Sigmoid colon (tissue), 7 donors: ENCODE results near the gene LTBP3. TPM values are rescaled to one million over a fixed set of nuclear protein-coding genes. Genes with fewer than 3 reads are reported as not detected.

ENCODE experiments used
- DNase-seq: peaks from one replicate; pipeline ENCODE4 v3.0.0-alpha.2; 2019
- H3K27ac ChIP-seq, 4 donors: fragments of 200-600 bp; sonication (generic); one replicate each; pipeline ENCODE4 v1.5.1; 2016 to 2019; ENCODE audit warnings: mild to moderate bottlenecking in 1 of 4
- H3K27me3 ChIP-seq, 3 donors: fragments of 200-600 bp; sonication (generic); one replicate each; pipeline ENCODE4 v1.5.1; 2019; ENCODE audit warnings: mild to moderate bottlenecking in 1 of 3
- H3K36me3 ChIP-seq, 4 donors: fragments of 200-600 bp; sonication (generic); one replicate each; pipeline ENCODE4 v1.5.1; 2016 to 2019
- H3K4me1 ChIP-seq, 4 donors: fragments of 200-600 bp; sonication (generic); one replicate each; pipeline ENCODE4 v1.5.1; 2017 to 2019
- H3K4me3 ChIP-seq, 4 donors: fragments of 200-600 bp; sonication (generic); one replicate each; pipeline ENCODE4 v1.5.1; 2017 to 2019; ENCODE audit warnings: mild to moderate bottlenecking in 2 of 4, moderate library complexity in 1 of 4
- H3K9me3 ChIP-seq, 4 donors: fragments of 200-600 bp in 3 of 4; sonication (generic) in 3 of 4; one replicate each; pipeline versions ENCODE4 v1.5.1 to v1.6.1; 2013 to 2019
- CTCF ChIP-seq, 4 experiments: fragments of 450-650 bp in 3 of 4; fragments of 200-600 bp in 1 of 4; IDR thresholded peaks; one replicate each; pipeline ENCODE4 v1.5.1; 2016 to 2019; ENCODE audit warnings: antibody characterized with exemption in 4 of 4, mild to moderate bottlenecking in 3 of 4, moderate library complexity in 2 of 4
- EP300 ChIP-seq, 4 donors: sonication (generic); formaldehyde crosslinking; IDR thresholded peaks; one replicate each; pipeline ENCODE4 v1.6.1; 2017; ENCODE audit warnings: antibody characterized with exemption in 4 of 4
- POLR2A ChIP-seq, 2 donors: fragments of 450-650 bp; IDR thresholded peaks; one replicate each; pipeline ENCODE4 v1.6.1; 2016; ENCODE audit warnings: antibody characterized with exemption in 2 of 2, mild to moderate bottlenecking in 2 of 2, moderate library complexity in 2 of 2
- POLR2AphosphoS5 ChIP-seq, 4 donors: sonication (generic); formaldehyde crosslinking; IDR thresholded peaks; one replicate each; pipeline ENCODE4 v1.6.1; 2017; ENCODE audit warnings: antibody characterized with exemption in 4 of 4
- WGBS, 2 donors: extraction: QIAGEN DNeasy Blood & Tissue Kit; methylation state at CpG; one replicate each; pipeline ENCODE4 v1.1.7; 2013; 5-methylcytosine and 5-hydroxymethylcytosine counted together
- intact Hi-C: fragments of 100-400 bp; cut with DNase I; formaldehyde crosslinking; loops from one replicate; pipeline ENCODE4 v1.15.1; 2023
- polyA plus RNA-seq, 3 donors: library from polyadenylated mRNA; stranded (reverse); fragments of 200-250 nt; gene quantifications; one replicate each; pipeline ENCODE4 v1.2.3, GENCODE V29; 2013
- total RNA-seq, 4 donors: library from RNA; depleted of rRNA; stranded (reverse); fragments of >200 nt; gene quantifications; one replicate each; pipeline ENCODE4 v1.1.0, GENCODE V29; 2016
- donor health status: healthy with polysubstance abuse.
- donor health status: Bipolar disorder and iron deficiency.
- donor health status: healthy.

Gene LTBP3
- total and polyA plus RNA-seq, 7 donors, result 3.9 to 268 (median 79.6) TPM

- Histone ChIP-seq H3K4me1 (peaks cover 0 to 37% (median 29%) of the 10 kb centered on the region in 4 donors), H3K27me3 (no peaks in the 10 kb centered on the region), H3K27ac (peak overlapping the region; percentile 92 to 100 (median 97)), H3K36me3 (peaks cover 49 to 63% (median 53%) of the 10 kb centered on the region in 4 donors), H3K9me3 (no peaks in the 10 kb centered on the region), H3K4me3 (peak overlapping the region; percentile 73 to 92 (median 84))
- intact Hi-C loops, result loop anchor here (10.0 kb wide), 1 partner anchor 208 kb away; no protein-coding TSS in a partner anchor
- 0% methylated on average over 6 of the region's 6 CpGs for WGBS, 2 donors
- TF ChIP-seq CTCF (IDR thresholded peaks at IDR 0.05) (no peak), POLR2AphosphoS5 (IDR thresholded peaks at IDR 0.05) (peak; percentile 79 to 95 (median 94)), POLR2A (IDR thresholded peaks at IDR 0.05) (peak; percentile 54 to 59), EP300 (IDR thresholded peaks at IDR 0.05) (no peak)
- DNase-seq, result peak; percentile 55
Measured at GRCh38 chr11:65502555-65503367, 55.4 kb downstream of the LTBP3 start.

GRCh38 chr11:65502274-65502554, 55.9 kb downstream of the LTBP3 start:
- peaks cover 49 to 63% (median 53%) of the 10 kb centered on the region in 4 donors for H3K36me3 ChIP-seq
- intact Hi-C loops, result loop anchor here (10.0 kb wide), 1 partner anchor 207 kb away; no protein-coding TSS in a partner anchor
- H3K4me3 ChIP-seq, result peak overlapping the region; percentile 73 to 92 (median 84)
- H3K27me3 ChIP-seq, result no peaks in the 10 kb centered on the region
- H3K9me3 ChIP-seq, result no peaks in the 10 kb centered on the region
- H3K4me1 ChIP-seq, result peaks cover 0 to 32% (median 27%) of the 10 kb centered on the region in 4 donors
- TF ChIP-seq POLR2AphosphoS5 (IDR thresholded peaks at IDR 0.05) (peak in 1 of 4 donors; percentile 4), EP300 (IDR thresholded peaks at IDR 0.05) (no peak)
- peak overlapping the region; percentile 92 to 100 (median 97) for H3K27ac ChIP-seq
- no peak for DNase-seq

- Histone ChIP-seq H3K4me1 (peaks cover 0 to 31% (median 26%) of the 10 kb centered on the region in 4 donors), H3K9me3 (no peaks in the 10 kb centered on the region), H3K36me3 (peaks cover 49 to 63% (median 53%) of the 10 kb centered on the region in 4 donors), H3K27me3 (no peaks in the 10 kb centered on the region), H3K27ac (peak overlapping the region; percentile 92 to 100 (median 97)), H3K4me3 (peak overlapping the region; percentile 73 to 92 (median 84))
- peak; percentile 52 for DNase-seq
- 0% methylated on average over 3 of the region's 3 CpGs for whole genome bisulfite sequencing, 2 donors
- intact Hi-C loops, result loop anchor here (10.0 kb wide), 1 partner anchor 207 kb away; no protein-coding TSS in a partner anchor
- TF ChIP-seq CTCF (IDR thresholded peaks at IDR 0.05) (no peak), POLR2A (IDR thresholded peaks at IDR 0.05) (peak; percentile 32 to 36), EP300 (IDR thresholded peaks at IDR 0.05) (no peak), POLR2AphosphoS5 (IDR thresholded peaks at IDR 0.05) (peak; percentile 50 to 90 (median 86))
Measured at GRCh38 chr11:65501472-65502273, 56.5 kb downstream of the LTBP3 start.

- WGBS, 2 donors, result 0 to 2% methylated on average over 2 of the region's 2 CpGs
- intact Hi-C loops, result loop anchor here (10.0 kb wide), 1 partner anchor 206 kb away; no protein-coding TSS in a partner anchor
- Histone ChIP-seq H3K36me3 (peaks cover 46 to 59% (median 52%) of the 10 kb centered on the region in 4 donors), H3K4me3 (peak overlapping the region; percentile 73 to 92 (median 84)), H3K27me3 (no peaks in the 10 kb centered on the region), H3K27ac (peak overlapping the region; percentile 92 to 100 (median 97)), H3K9me3 (no peaks in the 10 kb centered on the region), H3K4me1 (peaks cover 0 to 30% (median 26%) of the 10 kb centered on the region in 4 donors)
- no peak for DNase-seq
- no peak for TF ChIP-seq EP300 (IDR thresholded peaks at IDR 0.05)
- TF ChIP-seq POLR2A (IDR thresholded peaks at IDR 0.05), result no peak
- TF ChIP-seq CTCF (IDR thresholded peaks at IDR 0.05), result no peak
- no peak for TF ChIP-seq POLR2AphosphoS5 (IDR thresholded peaks at IDR 0.05)
Measured at GRCh38 chr11:65501186-65501471, 57.0 kb downstream of the LTBP3 start.
